K562 (cell line): ENCODE data around the gene OTOGL. TPM values are rescaled to one million over a fixed set of nuclear protein-coding genes. Genes with fewer than 3 reads are reported as not detected.

Source experiments
- ATAC-seq: fragments of 200-7000 bp; cut with Tn5 transposase; 3 replicates; pipeline ENCODE4 v1.9.1; 2020; ENCODE audit warnings: moderate library complexity
- BruUV-seq: library from RNA; stranded (reverse); fragments of 400-500 nt; replicated peaks from 2 replicates; lab custom pipeline; 2021; lab: Mats Ljungman, UMichigan
- CTCF ChIA-PET: fragments of 300-600 bp; formaldehyde crosslinking; extraction: SDS; loops from one replicate; lab custom pipeline; 2021; ENCODE audit warnings: low intra/inter-chr PET ratio; lab: Yijun Ruan, JAX
- POLR2A ChIA-PET: fragments of 300-600, 350-650 bp; sonication (Branson Sonifier 250); formaldehyde crosslinking; extraction: SDS; loops from one replicate; lab custom pipeline; 2021; ENCODE audit warnings: antibody characterized with exemption, inconsistent platforms; lab: Yijun Ruan, JAX
- DNase-seq, 4 experiments: peaks; one replicate each; pipeline versions ENCODE4 v3.0.0 to v3.0.0-alpha.2; 2011 to 2018; ENCODE audit warnings: low spot score in 3 of 4, mixed read lengths in 3 of 4; ENCODE audit errors: extremely low read depth in 1 of 4
- FAIRE-seq: peaks from 2 replicates; lab custom pipeline; 2011; peaks lifted over from hg19 to GRCh38; lab: Jason Lieb, UNC
- H2AFZ ChIP-seq: 2 replicates; pipeline ENCODE4 v1.6.0; 2011; ENCODE audit warnings: low read depth, low read length, control low read depth, inconsistent platforms
- H3K27ac ChIP-seq: fragments of 200-600 bp; 3 replicates; pipeline ENCODE4 v1.8.0; 2011; ENCODE audit warnings: low read depth, mild to moderate bottlenecking, control low read depth, inconsistent platforms, low read length, moderate library complexity, mixed read lengths; ENCODE audit errors: extremely low read depth
- H3K27me3 ChIP-seq, 2 experiments: fragments of 300-600 bp in 1 of 2; 2 replicates in 1 of 2; 3 replicates in 1 of 2; pipeline versions ENCODE4 v1.6.0 to v1.8.0; 2011; ENCODE audit warnings: inconsistent platforms in 2 of 2, low read length in 2 of 2, mild to moderate bottlenecking in 1 of 2, mixed read lengths in 1 of 2, moderate library complexity in 1 of 2; ENCODE audit not compliant: control insufficient read depth in 2 of 2, insufficient read depth in 2 of 2
- H3K36me3 ChIP-seq: fragments of 300-600 bp; 3 replicates; pipeline ENCODE4 v1.8.0; 2011; ENCODE audit warnings: mild to moderate bottlenecking, low read length, inconsistent platforms; ENCODE audit not compliant: control insufficient read depth, insufficient read depth
- H3K4me1 ChIP-seq, 2 experiments: fragments of 200-600 bp in 1 of 2; replicated peaks in 1 of 2; 2 replicates in 1 of 2; 3 replicates in 1 of 2; pipeline versions ENCODE4 v1.5.1 to v1.8.0; 2011; ENCODE audit warnings: inconsistent platforms in 2 of 2, low read length in 2 of 2, mild to moderate bottlenecking in 1 of 2, mixed read lengths in 1 of 2, moderate library complexity in 1 of 2; ENCODE audit not compliant: control insufficient read depth in 2 of 2, insufficient read depth in 2 of 2
- H3K4me2 ChIP-seq: 2 replicates; pipeline ENCODE4 v1.6.1; 2011; ENCODE audit warnings: low read length, control low read depth, inconsistent platforms, mixed read lengths; ENCODE audit not compliant: insufficient read depth
- H3K4me3 ChIP-seq: fragments of 200-600 bp; sonication (generic), shearing (Covaris generic); 2 replicates; pipeline ENCODE4 v1.5.1; 2016; ENCODE audit warnings: control low read depth, inconsistent platforms
- H3K79me2 ChIP-seq: fragments of 200-600 bp; 3 replicates; pipeline ENCODE4 v1.8.0; 2011; ENCODE audit warnings: low read length, inconsistent platforms; ENCODE audit not compliant: control insufficient read depth, insufficient read depth
- H3K9ac ChIP-seq, 2 experiments: 2 replicates each; pipeline versions ENCODE4 v1.6.0 to v1.6.1; 2011; ENCODE audit warnings: low read depth in 2 of 2, low read length in 2 of 2, control low read depth in 1 of 2, inconsistent platforms in 1 of 2, mild to moderate bottlenecking in 1 of 2, mixed read lengths in 1 of 2; ENCODE audit not compliant: insufficient read depth in 1 of 2
- H3K9me1 ChIP-seq: one replicate; pipeline ENCODE4 v1.6.0; 2011; ENCODE audit warnings: inconsistent platforms, mild to moderate bottlenecking, low read length, moderate library complexity; ENCODE audit not compliant: control insufficient read depth, insufficient read depth
- H3K9me3 ChIP-seq: replicated peaks from 2 replicates; pipeline ENCODE4 v1.5.1; 2011; ENCODE audit warnings: low read depth, low read length, inconsistent platforms; ENCODE audit not compliant: control insufficient read depth, insufficient read depth
- H4K20me1 ChIP-seq: replicated peaks from 2 replicates; pipeline ENCODE4 v1.6.1; 2011; ENCODE audit warnings: low read length, inconsistent platforms, mixed read lengths; ENCODE audit not compliant: control insufficient read depth, insufficient read depth
- BHLHE40 ChIP-seq: IDR thresholded peaks from 2 replicates; pipeline ENCODE4 v1.6.1; 2011; ENCODE audit warnings: low read length, improper control_type of control experiment
- C11orf30 ChIP-seq: fragments of 450-650 bp; IDR thresholded peaks from 2 replicates; pipeline ENCODE4 v1.6.1; 2016; ENCODE audit warnings: low read depth, mild to moderate bottlenecking
- CTBP1 ChIP-seq: fragments of 450-650 bp; IDR thresholded peaks from 2 replicates; pipeline ENCODE4 v1.6.1; 2016; ENCODE audit warnings: borderline replicate concordance
- ELF1 ChIP-seq: fragments of 200-800 bp; sonication (Bioruptor generic); IDR thresholded peaks from 2 replicates; pipeline ENCODE4 v1.6.1; 2016; ENCODE audit warnings: missing genetic modification characterization, missing compliant biosample characterization
- EZH2 ChIP-seq: IDR thresholded peaks from 2 replicates; pipeline ENCODE4 v1.6.1; 2012; ENCODE audit warnings: low read depth, mild to moderate bottlenecking, inconsistent platforms, low read length, borderline replicate concordance
- L3MBTL2 ChIP-seq: fragments of 450-650 bp; IDR thresholded peaks from 2 replicates; pipeline ENCODE4 v1.6.1; 2016; ENCODE audit warnings: mild to moderate bottlenecking, moderate library complexity
- MAFF ChIP-seq: IDR thresholded peaks from 2 replicates; pipeline ENCODE4 v1.6.1; 2012; ENCODE audit warnings: low read length, improper control_type of control experiment
- MAFG ChIP-seq: fragments of 450-650 bp; conservative IDR thresholded peaks from 2 replicates; pipeline ENCODE4 v1.6.1; 2016; ENCODE audit warnings: missing genetic modification characterization, missing compliant biosample characterization
- MAFK ChIP-seq: IDR thresholded peaks from 2 replicates; pipeline ENCODE4 v1.6.1; 2011; ENCODE audit warnings: low read length, improper control_type of control experiment
- NFE2 ChIP-seq: IDR thresholded peaks from 2 replicates; pipeline ENCODE4 v1.6.1; 2014; ENCODE audit warnings: antibody characterized with exemption, low read depth
- NFE2L1 ChIP-seq: fragments of 450-650 bp; IDR thresholded peaks from 2 replicates; pipeline ENCODE4 v1.6.1; 2016; ENCODE audit warnings: missing genetic modification characterization, low read depth, mild to moderate bottlenecking, missing compliant biosample characterization, moderate library complexity, borderline replicate concordance
- PHTF2 ChIP-seq: fragments of 250-450 bp; sonication (Bioruptor Pico); IDR thresholded peaks from 2 replicates; pipeline ENCODE4 v1.5.0; 2021; ENCODE audit warnings: mild to moderate bottlenecking
- RBM34 ChIP-seq: fragments of 200-400 bp; formaldehyde crosslinking; IDR thresholded peaks from 2 replicates; pipeline ENCODE4 v1.6.1; 2018; ENCODE audit warnings: low read length, borderline replicate concordance; ENCODE audit not compliant: insufficient read depth
- ZFP36 ChIP-seq: fragments of 150-350 bp; IDR thresholded peaks from 2 replicates; pipeline ENCODE4 v1.6.1; 2018; ENCODE audit warnings: low read length, low read depth; ENCODE audit not compliant: partially characterized antibody
- ZNF316 ChIP-seq: fragments of 450-650 bp; IDR thresholded peaks from 2 replicates; pipeline ENCODE4 v1.6.1; 2016
- WGBS: fragments of 100-300 bp; shearing (Covaris generic); methylation state at CpG from one replicate; pipeline ENCODE4 v1.1.6; 2016; ENCODE audit warnings: low coverage, mixed read lengths; ENCODE audit not compliant: insufficient coverage; ENCODE audit errors: missing lambda C conversion rate; 5-methylcytosine and 5-hydroxymethylcytosine counted together
- in situ Hi-C: fragments of 300-500 bp; cut with MboI; formaldehyde crosslinking; loops from 4 replicates; pipeline ENCODE4 v1.15.0; 2018; ENCODE audit warnings: inconsistent platforms, mixed read lengths
- intact Hi-C: fragments of 100-400 bp; cut with micrococcal nuclease; formaldehyde crosslinking; loops from 2 replicates; pipeline ENCODE4 v1.14.2; 2022
- polyA plus RNA-seq, 8 experiments: library from polyadenylated mRNA; depleted of rRNA in 4 of 8; stranded (reverse) in 5 of 8; unstranded in 3 of 8; fragments of >200 nt; fragmentation: Nextera tagmentation in 2 of 8; fragmentation: Illumina TruSeq in 1 of 8; extraction: Ambion mirVana in 2 of 8; extraction: Trizol in 1 of 8; gene quantifications; 2 replicates each; pipeline versions ENCODE4 v1.2.1 to v1.2.3, GENCODE V29; 2011 to 2014; ENCODE audit warnings: inconsistent platforms in 1 of 8, missing spikeins in 1 of 8
- total RNA-seq, 7 experiments: library from RNA; depleted of rRNA in 6 of 7; stranded (reverse); fragments of >200 nt in 6 of 7; fragmentation: Illumina TruSeq in 2 of 7; extraction: Trizol in 2 of 7; gene quantifications; 2 replicates each; pipeline versions ENCODE4 v1.2.1 to v1.2.3, GENCODE V29; 2011 to 2021; ENCODE audit warnings: low replicate concordance in 1 of 7
- TF ChIP-seq, protein P1 (sequence below), 2 experiments: fragments of 200-800 bp in 1 of 2; sonication (Bioruptor generic) in 1 of 2; sonication (generic) in 1 of 2; formaldehyde crosslinking in 1 of 2; IDR thresholded peaks in 1 of 2; conservative IDR thresholded peaks in 1 of 2; 2 replicates each; pipeline versions ENCODE4 v1.5.0 to v1.6.1; 2016 to 2020; ENCODE audit warnings: missing compliant biosample characterization in 1 of 2, missing genetic modification characterization in 1 of 2, missing genetic modification reagents in 1 of 2
- TF ChIP-seq, protein P2 (sequence below): fragments of 250-450 bp; sonication (Bioruptor Pico); IDR thresholded peaks from 2 replicates; pipeline ENCODE4 v1.5.0; 2021; ENCODE audit warnings: mild to moderate bottlenecking, borderline replicate concordance
- TF ChIP-seq, protein P3 (sequence below): fragments of 200-800 bp; sonication (Bioruptor generic); IDR thresholded peaks from 2 replicates; pipeline ENCODE4 v1.6.1; 2017; ENCODE audit warnings: missing genetic modification characterization, missing compliant biosample characterization

The OTOGL gene
- total and polyA plus RNA-seq, 9 of the 15 experiments (the other 6 are each of a cell fraction or from before 2014, with no cell fraction given), result 0.02 to 0.03 TPM; not detected in 7

DNA sequence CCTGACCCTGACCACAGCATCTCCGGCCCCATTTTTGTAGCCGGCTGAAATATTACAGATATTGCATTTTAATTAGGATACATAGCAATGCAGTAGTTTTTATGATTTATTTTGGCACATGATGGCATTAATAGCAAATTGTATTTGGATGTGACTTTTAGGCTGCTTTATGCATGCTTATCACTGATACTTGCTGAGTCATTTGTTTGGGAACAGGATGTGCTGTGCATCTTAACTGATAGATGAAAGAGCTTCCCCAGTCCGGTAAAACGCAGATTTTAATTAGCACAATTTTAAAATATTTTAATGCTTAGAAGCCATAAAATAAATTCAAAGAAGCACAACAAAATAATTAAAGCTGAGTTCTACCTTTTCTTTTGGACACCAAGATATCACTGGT is 90.7 kb downstream of the OTOGL start:
- Histone ChIP-seq H3K4me2 (no peak overlapping the region; the same call in 1 of the 2 replicates), H3K9me3 (no peaks in the 10 kb centered on the region), H4K20me1 (no peaks in the 10 kb centered on the region), H3K27ac (no peak overlapping the region), H3K9ac (no peak overlapping the region), H3K36me3 (no peaks in the 10 kb centered on the region), H3K4me1 (no peaks in the 10 kb centered on the region), H2AFZ (no peak overlapping the region), H3K4me3 (no peak overlapping the region), H3K9me1 (no peaks in the 10 kb centered on the region), H3K27me3 (no peaks in the 10 kb centered on the region), H3K79me2 (no peaks in the 10 kb centered on the region)
- no peak for FAIRE-seq
- POLR2A ChIA-PET, result interaction anchor here (0.6 to 0.7 kb wide), 2 partner anchors 233 to 643 kb away, joined by 3 read pairs; no protein-coding TSS in a partner anchor
- DNase-seq, result peak in 1 of 4 experiments; percentile 5
- CTCF ChIA-PET, result interaction anchor here (0.7 kb wide), 1 partner anchor 783 kb away, joined by 3 read pairs; no protein-coding TSS in a partner anchor
- no TSS peak for BruUV-seq
- ATAC-seq, result peak; percentile 47; the same call in 1 of the 3 replicates
- intact Hi-C loops, result no loop called here
- in situ Hi-C loops, result no loop called here
- WGBS, result 3% methylated on average over 4 of the region's 4 CpGs
- TF ChIP-seq C11orf30 (peak; percentile 73), L3MBTL2 (no peak), ZFP36 (peak; percentile 14), ELF1 (tag) (no peak), BHLHE40 (no peak), RBM34 (no peak), PHTF2 (CRISPR knock-in tag) (no peak), MAFK (peak; percentile 49; the same call in 1 of the 2 replicates), CTBP1 (peak; percentile 25; the same call in 1 of the 2 replicates), NFE2L1 (tag) (peak; percentile 15; the same call in 1 of the 2 replicates), NFE2 (peak; percentile 88), MAFG (tag) (peak; percentile 80), ZNF316 (peak; percentile 78), MAFF (peak; percentile 63; the same call in 1 of the 2 replicates), EZH2 (no peak)
- TF ChIP-seq, protein P1, sequence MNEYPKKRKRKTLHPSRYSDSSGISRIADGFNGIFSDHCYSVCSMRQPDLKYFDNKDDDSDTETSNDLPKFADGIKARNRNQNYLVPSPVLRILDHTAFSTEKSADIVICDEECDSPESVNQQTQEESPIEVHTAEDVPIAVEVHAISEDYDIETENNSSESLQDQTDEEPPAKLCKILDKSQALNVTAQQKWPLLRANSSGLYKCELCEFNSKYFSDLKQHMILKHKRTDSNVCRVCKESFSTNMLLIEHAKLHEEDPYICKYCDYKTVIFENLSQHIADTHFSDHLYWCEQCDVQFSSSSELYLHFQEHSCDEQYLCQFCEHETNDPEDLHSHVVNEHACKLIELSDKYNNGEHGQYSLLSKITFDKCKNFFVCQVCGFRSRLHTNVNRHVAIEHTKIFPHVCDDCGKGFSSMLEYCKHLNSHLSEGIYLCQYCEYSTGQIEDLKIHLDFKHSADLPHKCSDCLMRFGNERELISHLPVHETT (CRISPR knock-in tag; conservative IDR thresholded peaks at IDR 0.05 in 1 of 2, IDR thresholded peaks at IDR 0.05 in 1 of 2), result no peak
- TF ChIP-seq, protein P2, sequence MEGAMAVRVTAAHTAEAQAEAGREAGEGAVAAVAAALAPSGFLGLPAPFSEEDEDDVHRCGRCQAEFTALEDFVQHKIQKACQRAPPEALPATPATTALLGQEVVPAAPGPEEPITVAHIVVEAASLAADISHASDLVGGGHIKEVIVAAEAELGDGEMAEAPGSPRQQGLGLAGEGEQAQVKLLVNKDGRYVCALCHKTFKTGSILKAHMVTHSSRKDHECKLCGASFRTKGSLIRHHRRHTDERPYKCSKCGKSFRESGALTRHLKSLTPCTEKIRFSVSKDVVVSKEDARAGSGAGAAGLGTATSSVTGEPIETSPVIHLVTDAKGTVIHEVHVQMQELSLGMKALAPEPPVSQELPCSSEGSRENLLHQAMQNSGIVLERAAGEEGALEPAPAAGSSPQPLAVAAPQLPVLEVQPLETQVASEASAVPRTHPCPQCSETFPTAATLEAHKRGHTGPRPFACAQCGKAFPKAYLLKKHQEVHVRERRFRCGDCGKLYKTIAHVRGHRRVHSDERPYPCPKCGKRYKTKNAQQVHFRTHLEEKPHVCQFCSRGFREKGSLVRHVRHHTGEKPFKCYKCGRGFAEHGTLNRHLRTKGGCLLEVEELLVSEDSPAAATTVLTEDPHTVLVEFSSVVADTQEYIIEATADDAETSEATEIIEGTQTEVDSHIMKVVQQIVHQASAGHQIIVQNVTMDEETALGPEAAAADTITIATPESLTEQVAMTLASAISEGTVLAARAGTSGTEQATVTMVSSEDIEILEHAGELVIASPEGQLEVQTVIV, result no peak
- TF ChIP-seq, protein P3, sequence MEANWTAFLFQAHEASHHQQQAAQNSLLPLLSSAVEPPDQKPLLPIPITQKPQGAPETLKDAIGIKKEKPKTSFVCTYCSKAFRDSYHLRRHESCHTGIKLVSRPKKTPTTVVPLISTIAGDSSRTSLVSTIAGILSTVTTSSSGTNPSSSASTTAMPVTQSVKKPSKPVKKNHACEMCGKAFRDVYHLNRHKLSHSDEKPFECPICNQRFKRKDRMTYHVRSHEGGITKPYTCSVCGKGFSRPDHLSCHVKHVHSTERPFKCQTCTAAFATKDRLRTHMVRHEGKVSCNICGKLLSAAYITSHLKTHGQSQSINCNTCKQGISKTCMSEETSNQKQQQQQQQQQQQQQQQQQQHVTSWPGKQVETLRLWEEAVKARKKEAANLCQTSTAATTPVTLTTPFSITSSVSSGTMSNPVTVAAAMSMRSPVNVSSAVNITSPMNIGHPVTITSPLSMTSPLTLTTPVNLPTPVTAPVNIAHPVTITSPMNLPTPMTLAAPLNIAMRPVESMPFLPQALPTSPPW (CRISPR knock-in tag), result no peak
